ENCODE results near the gene BACH2.

BACH2 gene

GRCh38 chr6:90093558-90094073 is 203.0 kb downstream of the BACH2 start:
- no peak for DNase-seq

GRCh38 chr6:90090866-90091265 is 205.8 kb downstream of the BACH2 start:
- DNase-seq: no peak

- no peak for DNase-seq
Measured at GRCh38 chr6:90088009-90088408, 208.6 kb downstream of the BACH2 start.

GRCh38 chr6:90087106-90087833 is 209.4 kb downstream of the BACH2 start:
- DNase-seq: no peak

- no peak for DNase-seq
Measured at GRCh38 chr6:90086517-90086916, 210.1 kb downstream of the BACH2 start.

- peak; percentile 57 for DNase-seq
Measured at GRCh38 chr6:90083891-90084290, 212.8 kb downstream of the BACH2 start.

- no peak for DNase-seq
Measured at GRCh38 chr6:90082847-90083246, 213.8 kb downstream of the BACH2 start.

GRCh38 chr6:90080876-90081481 is 215.7 kb downstream of the BACH2 start:
- DNase-seq: peak; percentile 83

GRCh38 chr6:90079560-90080490 is 216.8 kb downstream of the BACH2 start:
- DNase-seq: peak; percentile 14

- DNase-seq: peak; percentile 21
Measured at GRCh38 chr6:90078513-90079289, 217.9 kb downstream of the BACH2 start.

- no peak for DNase-seq
Measured at GRCh38 chr6:90076511-90077415, 219.9 kb downstream of the BACH2 start.

- DNase-seq: no peak
Measured at GRCh38 chr6:90074161-90074850, 222.3 kb downstream of the BACH2 start.

- no peak for DNase-seq
Measured at GRCh38 chr6:90072935-90073464, 223.6 kb downstream of the BACH2 start.

GRCh38 chr6:90072501-90072900 is 224.1 kb downstream of the BACH2 start:
- no peak for DNase-seq

- DNase-seq: no peak
Measured at GRCh38 chr6:90068703-90069523, 227.7 kb downstream of the BACH2 start.

- no peak for DNase-seq
Measured at GRCh38 chr6:90068264-90068663, 228.4 kb downstream of the BACH2 start.

- no peak for DNase-seq
Measured at GRCh38 chr6:90066697-90067096, 229.9 kb downstream of the BACH2 start.

- no peak for DNase-seq
Measured at GRCh38 chr6:90065173-90065572, 231.5 kb downstream of the BACH2 start.

- no peak for DNase-seq
Measured at GRCh38 chr6:90062667-90063066, 234.0 kb downstream of the BACH2 start.
